Chondrocyte (in vitro differentiated cells): Measurements from ENCODE around the gene AGPAT2. TPM values are rescaled to one million over a fixed set of nuclear protein-coding genes. Genes with fewer than 3 reads are reported as not detected.
A peak's percentile ranks its signal among the peaks of the same experiment; 100 is the strongest.

Experiments
- DNase-seq: peaks from one replicate; pipeline ENCODE4 v3.0.0; 2021; ENCODE audit warnings: mixed read lengths, low spot score
- H3K27ac Mint-ChIP-seq: one replicate; pipeline ENCODE4 v1.8.0; 2021; ENCODE audit warnings: mild to moderate bottlenecking, moderate library complexity, mixed read lengths; ENCODE audit not compliant: unreplicated experiment
- H3K27me3 Mint-ChIP-seq: 2 replicates; pipeline ENCODE4 v1.8.0; 2021; ENCODE audit warnings: low read depth, mixed read lengths
- H3K36me3 Mint-ChIP-seq: 2 replicates; pipeline ENCODE4 v1.8.0; 2021; ENCODE audit warnings: low read depth, mixed read lengths
- H3K4me1 Mint-ChIP-seq: 2 replicates; pipeline ENCODE4 v1.8.0; 2021; ENCODE audit warnings: low read depth, mild to moderate bottlenecking, mixed read lengths
- H3K4me3 Mint-ChIP-seq: one replicate; pipeline ENCODE4 v1.8.0; 2021; ENCODE audit warnings: mild to moderate bottlenecking, moderate library complexity, mixed read lengths; ENCODE audit not compliant: unreplicated experiment
- H3K9me3 Mint-ChIP-seq: 2 replicates; pipeline ENCODE4 v1.8.0; 2021; ENCODE audit warnings: low read depth, mixed read lengths
- CTCF ChIP-seq: fragments of 200-600 bp; sonication (generic); IDR thresholded peaks from 2 replicates; pipeline ENCODE4 v1.5.0; 2021; ENCODE audit warnings: antibody characterized with exemption, mild to moderate bottlenecking, moderate library complexity
- total RNA-seq: library from RNA; stranded (reverse); gene quantifications from 3 replicates; pipeline ENCODE4 v1.2.1, GENCODE V29; 2021

Gene AGPAT2
- total RNA-seq, 1 donor from 2014 or later, result 39.8 TPM

- DNase-seq, result no peak
- Mint-ChIP-seq H3K4me1 (no peaks in the 10 kb centered on the region), H3K36me3 (peaks cover 2% of the 10 kb centered on the region), H3K27ac (no peak overlapping the region), H3K9me3 (no peaks in the 10 kb centered on the region), H3K4me3 (no peak overlapping the region), H3K27me3 (no peaks in the 10 kb centered on the region)
- TF ChIP-seq CTCF, result no peak
These were observed 13.9 kb downstream of the AGPAT2 start for GRCh38 chr9:136673088-136673974.

- Mint-ChIP-seq H3K9me3 (no peaks in the 10 kb centered on the region), H3K4me3 (no peak overlapping the region), H3K27ac (no peak overlapping the region), H3K36me3 (peaks cover 2% of the 10 kb centered on the region), H3K4me1 (no peaks in the 10 kb centered on the region), H3K27me3 (no peaks in the 10 kb centered on the region)
- no peak for TF ChIP-seq CTCF
- DNase-seq, result no peak
These were observed 14.7 kb downstream of the AGPAT2 start for GRCh38 chr9:136672431-136673087.

GRCh38 chr9:136671646-136672430, 15.4 kb downstream of the AGPAT2 start:
- DNase-seq, result no peak
- Mint-ChIP-seq H3K36me3 (peaks cover under 1% of the 10 kb centered on the region), H3K27me3 (no peaks in the 10 kb centered on the region), H3K27ac (no peak overlapping the region), H3K4me1 (no peaks in the 10 kb centered on the region), H3K9me3 (no peaks in the 10 kb centered on the region), H3K4me3 (no peak overlapping the region)
- peak; percentile 85 for TF ChIP-seq CTCF

GRCh38 chr9:136671254-136671614, 16.0 kb downstream of the AGPAT2 start:
- Mint-ChIP-seq H3K4me3 (no peak overlapping the region), H3K9me3 (no peaks in the 10 kb centered on the region), H3K27me3 (no peaks in the 10 kb centered on the region), H3K27ac (no peak overlapping the region), H3K36me3 (no peaks in the 10 kb centered on the region), H3K4me1 (peaks cover 5% of the 10 kb centered on the region)
- no peak for DNase-seq
- no peak for TF ChIP-seq CTCF
